SKM-1 (cell line): Measurements from ENCODE around the gene CFL2.
"Not testable (repeated sequence)": the region's sequence is repeated elsewhere in the genome, so short reads cannot be mapped to it uniquely, and the experiment has no call there.

Source experiments
- DNase-seq: peaks from one replicate; lab custom pipeline; 2025; ENCODE audit not compliant: unreplicated experiment; lab: John Stamatoyannopoulos, UW

Gene CFL2

GRCh38 chr14:34714320-34715126 lies at the start of gene CFL2:
Gene CFL2, minus strand, starts transcription at chr14:34714593. Its CDS starts 53 bp downstream, at chr14:34714540.
- peak; percentile 2 for DNase-seq

GRCh38 chr14:34755215-34755614 lies 40.8 kb upstream of the CFL2 start:
- DNase-seq: no peak

- DNase-seq: no peak
These were observed 40.3 kb upstream of the CFL2 start for GRCh38 chr14:34754687-34755086.

- no peak for DNase-seq
These were observed 36.3 kb upstream of the CFL2 start for GRCh38 chr14:34750670-34751069.

- DNase-seq: no peak
These were observed 35.8 kb upstream of the CFL2 start for GRCh38 chr14:34750233-34750632.

GRCh38 chr14:34749408-34749807 lies 35.0 kb upstream of the CFL2 start:
- no peak for DNase-seq

- DNase-seq: no peak
These were observed 28.1 kb upstream of the CFL2 start for GRCh38 chr14:34742270-34743115.

GRCh38 chr14:34741840-34742239 lies 27.4 kb upstream of the CFL2 start:
- DNase-seq: no peak

- DNase-seq: not testable (repeated sequence)
These were observed 25.7 kb upstream of the CFL2 start for GRCh38 chr14:34740139-34740538.

- DNase-seq: not testable (repeated sequence)
These were observed 22.7 kb upstream of the CFL2 start for GRCh38 chr14:34737079-34737478.

- DNase-seq: no peak
These were observed 18.9 kb upstream of the CFL2 start for GRCh38 chr14:34733245-34733644.

- DNase-seq: no peak
These were observed 18.4 kb upstream of the CFL2 start for GRCh38 chr14:34732802-34733201.

- no peak for DNase-seq
These were observed 9.5 kb upstream of the CFL2 start for GRCh38 chr14:34723867-34724266.

- DNase-seq: no peak
These were observed 8.5 kb upstream of the CFL2 start for GRCh38 chr14:34722723-34723545.

- no peak for DNase-seq
These were observed 6.7 kb upstream of the CFL2 start for GRCh38 chr14:34721129-34721528.

- no peak for DNase-seq
These were observed 4.4 kb upstream of the CFL2 start for GRCh38 chr14:34718750-34719304.

GRCh38 chr14:34715127-34715863 lies 902 bp upstream of the CFL2 start:
- no peak for DNase-seq

GRCh38 chr14:34713681-34714319 lies 593 bp downstream of the CFL2 start:
- DNase-seq: no peak

- no peak for DNase-seq
These were observed 1.2 kb downstream of the CFL2 start for GRCh38 chr14:34713122-34713680.
